Esophagus muscularis mucosa (tissue), 4 donors: ENCODE data around the gene IFNA6.

ENCODE experiments used
- CTCF ChIP-seq, 3 experiments: fragments of 200-600 bp in 2 of 3; fragments of 450-650 bp in 1 of 3; sonication (generic) in 2 of 3; IDR thresholded peaks; one replicate each; pipeline ENCODE4 v1.5.1; 2017 to 2019; ENCODE audit warnings: antibody characterized with exemption in 3 of 3, mild to moderate bottlenecking in 2 of 3, moderate library complexity in 1 of 3
- EP300 ChIP-seq: sonication (generic); formaldehyde crosslinking; IDR thresholded peaks from one replicate; pipeline ENCODE4 v1.6.1; 2017; ENCODE audit warnings: antibody characterized with exemption
- POLR2A ChIP-seq: fragments of 450-650 bp; IDR thresholded peaks from one replicate; pipeline ENCODE4 v1.6.1; 2017; ENCODE audit warnings: antibody characterized with exemption, moderate library complexity, mild to moderate bottlenecking, low read depth
- POLR2AphosphoS5 ChIP-seq, 2 donors: sonication (generic); formaldehyde crosslinking; IDR thresholded peaks; one replicate each; pipeline ENCODE4 v1.6.1; 2017; ENCODE audit warnings: antibody characterized with exemption in 2 of 2

- no peak for TF ChIP-seq POLR2A
- TF ChIP-seq CTCF (IDR thresholded peaks at IDR 0.05), result no peak
- peak; percentile 87 to 88 for TF ChIP-seq POLR2AphosphoS5 (IDR thresholded peaks at IDR 0.05)
- TF ChIP-seq EP300, result no peak
These were observed 15.7 kb downstream of the IFNA6 start, which contains the start of gene KLHL9 for GRCh38 chr9:21334701-21335632.
